Endodermal cell (in vitro differentiated cells): ENCODE data around the gene DPP6. TPM values are rescaled to one million over a fixed set of nuclear protein-coding genes. Genes with fewer than 3 reads are reported as not detected.

Experiments used
- DNase-seq: peaks from one replicate; pipeline ENCODE4 v3.0.0-alpha.2; 2017
- H3K27ac ChIP-seq: 2 replicates; pipeline ENCODE4 v1.5.1; 2013; ENCODE audit warnings: mild to moderate bottlenecking, low read depth, low read length, moderate library complexity
- H3K27me3 ChIP-seq: 2 replicates; pipeline ENCODE4 v1.6.1; 2013; ENCODE audit warnings: mild to moderate bottlenecking, low read length, moderate library complexity; ENCODE audit not compliant: insufficient read depth, control insufficient read depth, poor library complexity, severe bottlenecking
- H3K36me3 ChIP-seq: 2 replicates; pipeline ENCODE4 v1.7.0; 2013; ENCODE audit warnings: mild to moderate bottlenecking, low read length, moderate library complexity; ENCODE audit not compliant: control insufficient read depth, insufficient read depth
- H3K4me1 ChIP-seq: one replicate; pipeline ENCODE4 v1.7.0; 2013; ENCODE audit warnings: low read length; ENCODE audit not compliant: control insufficient read depth, insufficient read depth
- H3K4me3 ChIP-seq: 2 replicates; pipeline ENCODE4 v1.5.1; 2013; ENCODE audit warnings: mild to moderate bottlenecking, low read length, moderate library complexity
- H3K9ac ChIP-seq: 2 replicates; pipeline ENCODE4 v1.6.1; 2013; ENCODE audit warnings: mild to moderate bottlenecking, low read length, moderate library complexity; ENCODE audit not compliant: poor library complexity, severe bottlenecking; ENCODE audit errors: extremely low read depth
- H3K9me3 ChIP-seq: 2 replicates; pipeline ENCODE4 v1.6.1; 2013; ENCODE audit warnings: mild to moderate bottlenecking, low read length, moderate library complexity; ENCODE audit not compliant: control insufficient read depth
- H3K27ac Mint-ChIP-seq: 2 replicates; pipeline ENCODE4 v1.8.0; 2020; ENCODE audit warnings: mixed read lengths
- H3K27me3 Mint-ChIP-seq: 2 replicates; pipeline ENCODE4 v1.8.0; 2021; ENCODE audit warnings: mild to moderate bottlenecking, mixed read lengths; ENCODE audit not compliant: insufficient read depth
- H3K36me3 Mint-ChIP-seq: 2 replicates; pipeline ENCODE4 v1.8.0; 2020; ENCODE audit warnings: low read depth, mixed read lengths
- H3K4me1 Mint-ChIP-seq: 2 replicates; pipeline ENCODE4 v1.8.0; 2020; ENCODE audit warnings: mixed read lengths
- H3K4me3 Mint-ChIP-seq: 2 replicates; pipeline ENCODE4 v1.8.0; 2020; ENCODE audit warnings: mild to moderate bottlenecking, moderate library complexity, mixed read lengths
- H3K9me3 Mint-ChIP-seq: 2 replicates; pipeline ENCODE4 v1.8.0; 2020; ENCODE audit warnings: mild to moderate bottlenecking, mixed read lengths
- CTCF ChIP-seq: fragments of 200-600 bp; sonication (generic); conservative IDR thresholded peaks from 2 replicates; pipeline ENCODE4 v1.5.0; 2021; ENCODE audit warnings: antibody characterized with exemption, mild to moderate bottlenecking
- WGBS, 2 experiments: methylation state at CpG; one replicate each; pipeline versions ENCODE4 v1.1.5 to v1.1.7; 2013; ENCODE audit warnings: missing lambda C conversion rate in 2 of 2, mixed read lengths in 1 of 2; ENCODE audit not compliant: insufficient coverage in 1 of 2, insufficient read length in 1 of 2; 5-methylcytosine and 5-hydroxymethylcytosine counted together
- total RNA-seq, 2 donors: library from RNA; stranded (reverse); fragmentation: NEBNext Ultra II Directional in 1 of 2; extraction: Animal tissue kit (Norgen Biotek cat#: 25700) in 1 of 2; gene quantifications; 2 replicates in 1 of 2; 3 replicates in 1 of 2; pipeline ENCODE4 v1.2.1, GENCODE V29; 2021

DPP6 gene
- total RNA-seq, 2 donors from 2014 or later: 1.7 to 3.0 TPM

- Mint-ChIP-seq H3K27me3 (no peaks in the 10 kb centered on the region), H3K4me3 (no peak overlapping the region), H3K36me3 (no peaks in the 10 kb centered on the region), H3K4me1 (peaks cover 5% of the 10 kb centered on the region), H3K9me3 (no peaks in the 10 kb centered on the region), H3K27ac (no peak overlapping the region)
- no peak overlapping the region for H3K9ac ChIP-seq
- H3K36me3 ChIP-seq: no peaks in the 10 kb centered on the region
- no peaks in the 10 kb centered on the region for H3K27me3 ChIP-seq
- no peak overlapping the region for H3K27ac ChIP-seq
- no peak for DNase-seq
- TF ChIP-seq CTCF: no peak
- no peak overlapping the region for H3K4me3 ChIP-seq
- WGBS, 2 experiments: 80 to 84% methylated on average over 3 to 4 of the region's 4 CpGs
- no peaks in the 10 kb centered on the region for H3K9me3 ChIP-seq
- H3K4me1 ChIP-seq: no peaks in the 10 kb centered on the region
Observed at GRCh38 chr7:154598396-154598795, 546.2 kb downstream of the DPP6 start.

GRCh38 chr7:154598864-154599263, 546.7 kb downstream of the DPP6 start:
- no peaks in the 10 kb centered on the region for H3K36me3 Mint-ChIP-seq
- H3K4me3 Mint-ChIP-seq: no peak overlapping the region
- H3K9me3 Mint-ChIP-seq: no peaks in the 10 kb centered on the region

GRCh38 chr7:154610903-154611302, 558.7 kb downstream of the DPP6 start:
- no peak overlapping the region for H3K4me3 ChIP-seq
- H3K4me1 ChIP-seq: no peaks in the 10 kb centered on the region
- no peak for TF ChIP-seq CTCF
- Mint-ChIP-seq H3K4me3 (no peak overlapping the region), H3K4me1 (no peaks in the 10 kb centered on the region), H3K27ac (no peak overlapping the region), H3K27me3 (no peaks in the 10 kb centered on the region), H3K36me3 (no peaks in the 10 kb centered on the region), H3K9me3 (no peaks in the 10 kb centered on the region)
- no peaks in the 10 kb centered on the region for H3K36me3 ChIP-seq
- no peak overlapping the region for H3K9ac ChIP-seq
- DNase-seq: no peak
- 81 to 93% methylated on average over 3 of the region's 3 CpGs for WGBS, 2 experiments
- no peaks in the 10 kb centered on the region for H3K9me3 ChIP-seq
- H3K27me3 ChIP-seq: no peaks in the 10 kb centered on the region
- no peak overlapping the region for H3K27ac ChIP-seq

More at GRCh38 chr7:154598864-154599263, 546.7 kb downstream of the DPP6 start:
- H3K4me1 ChIP-seq: no peaks in the 10 kb centered on the region
- no peak overlapping the region for H3K4me3 ChIP-seq
- H3K4me1 Mint-ChIP-seq: peaks cover 5% of the 10 kb centered on the region
- no peaks in the 10 kb centered on the region for H3K27me3 Mint-ChIP-seq
- no peak for DNase-seq
- no peaks in the 10 kb centered on the region for H3K9me3 ChIP-seq
- H3K27ac Mint-ChIP-seq: no peak overlapping the region
- H3K9ac ChIP-seq: no peak overlapping the region
- no peaks in the 10 kb centered on the region for H3K36me3 ChIP-seq
- no peaks in the 10 kb centered on the region for H3K27me3 ChIP-seq
- WGBS, 2 experiments: 88% methylated on average over 3 of the region's 3 CpGs; no CpG with 5 or more reads in 1 of the 2 experiments
- H3K27ac ChIP-seq: no peak overlapping the region
- TF ChIP-seq CTCF: no peak
